ACC112 (cell line): ENCODE data around the gene USH1C.

Experiments
- H2AFZ ChIP-seq: fragments of 200-600 bp; sonication (generic); one replicate; pipeline ENCODE4 v1.6.0; 2017; ENCODE audit warnings: antibody characterized with exemption, low read length; ENCODE audit not compliant: unreplicated experiment
- H3K27ac ChIP-seq: fragments of 200-600 bp; sonication (generic); 2 replicates; pipeline ENCODE4 v1.5.1; 2014; ENCODE audit warnings: low read depth, mild to moderate bottlenecking, antibody characterized with exemption, low read length, moderate library complexity
- H3K27me3 ChIP-seq: fragments of 200-600 bp; sonication (generic); 2 replicates; pipeline ENCODE4 v1.6.1; 2014; ENCODE audit warnings: mild to moderate bottlenecking, antibody characterized with exemption, low read length, moderate library complexity, mixed read lengths; ENCODE audit not compliant: insufficient read depth
- H3K36me3 ChIP-seq: fragments of 200-600 bp; sonication (generic); 2 replicates; pipeline ENCODE4 v1.6.1; 2016; ENCODE audit warnings: mild to moderate bottlenecking, antibody characterized with exemption, low read length, moderate library complexity, mixed read lengths; ENCODE audit not compliant: insufficient read depth
- H3K4me1 ChIP-seq: fragments of 200-600 bp; sonication (generic); one replicate; pipeline ENCODE4 v1.6.1; 2016; ENCODE audit warnings: low read length, mixed read lengths; ENCODE audit not compliant: insufficient read depth, unreplicated experiment, control insufficient read depth
- H3K4me3 ChIP-seq: fragments of 200-600 bp; sonication (generic); 2 replicates; pipeline ENCODE4 v1.5.1; 2014; ENCODE audit warnings: mild to moderate bottlenecking, low read depth, low read length
- H3K79me2 ChIP-seq: fragments of 200-600 bp; sonication (generic); one replicate; pipeline ENCODE4 v1.6.0; 2016; ENCODE audit warnings: low read length; ENCODE audit not compliant: control insufficient read depth, unreplicated experiment, insufficient read depth

The USH1C gene

GRCh38 chr11:17579451-17579850 lies 35.2 kb upstream of the USH1C start:
- Histone ChIP-seq H3K4me3 (no peak overlapping the region), H3K36me3 (no peaks in the 10 kb centered on the region), H3K27ac (no peak overlapping the region), H2AFZ (no peak overlapping the region), H3K4me1 (no peaks in the 10 kb centered on the region), H3K79me2 (no peaks in the 10 kb centered on the region), H3K27me3 (peaks cover 68% of the 10 kb centered on the region)

GRCh38 chr11:17578958-17579357 lies 34.7 kb upstream of the USH1C start:
- Histone ChIP-seq H3K36me3 (no peaks in the 10 kb centered on the region), H2AFZ (no peak overlapping the region), H3K27me3 (peaks cover 66% of the 10 kb centered on the region), H3K27ac (no peak overlapping the region), H3K79me2 (no peaks in the 10 kb centered on the region), H3K4me1 (no peaks in the 10 kb centered on the region), H3K4me3 (no peak overlapping the region)

- Histone ChIP-seq H3K79me2 (no peaks in the 10 kb centered on the region), H3K27me3 (peaks cover 65% of the 10 kb centered on the region), H3K4me1 (no peaks in the 10 kb centered on the region), H3K4me3 (no peak overlapping the region), H2AFZ (no peak overlapping the region), H3K36me3 (no peaks in the 10 kb centered on the region), H3K27ac (no peak overlapping the region)
Observed at GRCh38 chr11:17578296-17578695, 34.1 kb upstream of the USH1C start.

- H3K4me3 ChIP-seq, result no peak overlapping the region
- H3K27me3 ChIP-seq, result peaks cover 67% of the 10 kb centered on the region
- no peaks in the 10 kb centered on the region for H3K79me2 ChIP-seq
- H3K36me3 ChIP-seq, result no peaks in the 10 kb centered on the region
- H2AFZ ChIP-seq, result no peak overlapping the region
- H3K4me1 ChIP-seq, result no peaks in the 10 kb centered on the region
- no peak overlapping the region for H3K27ac ChIP-seq
Observed at GRCh38 chr11:17575431-17576425, 31.5 kb upstream of the USH1C start.

GRCh38 chr11:17574141-17575091 lies 30.2 kb upstream of the USH1C start:
- H3K79me2 ChIP-seq, result no peaks in the 10 kb centered on the region
- peaks cover 68% of the 10 kb centered on the region for H3K27me3 ChIP-seq
- H3K27ac ChIP-seq, result no peak overlapping the region
- H3K36me3 ChIP-seq, result no peaks in the 10 kb centered on the region
- no peaks in the 10 kb centered on the region for H3K4me1 ChIP-seq
- no peak overlapping the region for H3K4me3 ChIP-seq
- no peak overlapping the region for H2AFZ ChIP-seq

GRCh38 chr11:17573526-17573925 lies 29.3 kb upstream of the USH1C start:
- Histone ChIP-seq H3K4me3 (no peak overlapping the region), H3K79me2 (no peaks in the 10 kb centered on the region), H3K27me3 (peaks cover 67% of the 10 kb centered on the region), H2AFZ (no peak overlapping the region), H3K4me1 (no peaks in the 10 kb centered on the region), H3K36me3 (no peaks in the 10 kb centered on the region), H3K27ac (no peak overlapping the region)

- Histone ChIP-seq H3K36me3 (no peaks in the 10 kb centered on the region), H3K79me2 (no peaks in the 10 kb centered on the region), H3K27ac (no peak overlapping the region), H3K27me3 (peaks cover 65% of the 10 kb centered on the region), H3K4me1 (no peaks in the 10 kb centered on the region), H2AFZ (no peak overlapping the region), H3K4me3 (no peak overlapping the region)
Observed at GRCh38 chr11:17572791-17573460, 28.7 kb upstream of the USH1C start.

GRCh38 chr11:17572359-17572690 lies 28.1 kb upstream of the USH1C start:
- no peaks in the 10 kb centered on the region for H3K4me1 ChIP-seq
- H3K36me3 ChIP-seq, result no peaks in the 10 kb centered on the region
- H3K27ac ChIP-seq, result no peak overlapping the region
- no peaks in the 10 kb centered on the region for H3K79me2 ChIP-seq
- H2AFZ ChIP-seq, result no peak overlapping the region
- peaks cover 63% of the 10 kb centered on the region for H3K27me3 ChIP-seq
- H3K4me3 ChIP-seq, result no peak overlapping the region

GRCh38 chr11:17571431-17572358 lies 27.5 kb upstream of the USH1C start:
- Histone ChIP-seq H3K27ac (no peak overlapping the region), H3K36me3 (no peaks in the 10 kb centered on the region), H3K4me3 (no peak overlapping the region), H3K27me3 (peaks cover 68% of the 10 kb centered on the region), H2AFZ (no peak overlapping the region), H3K4me1 (no peaks in the 10 kb centered on the region), H3K79me2 (no peaks in the 10 kb centered on the region)
